GM12873 (cell line): Measurements from ENCODE around the gene MTHFSD.

Experiments used
- CTCF ChIP-seq: IDR thresholded peaks from 2 replicates; pipeline ENCODE4 v1.5.1; 2012; ENCODE audit warnings: low read depth, mild to moderate bottlenecking, moderate library complexity, low read length, control low read depth; ENCODE audit not compliant: insufficient read depth; ENCODE audit errors: missing control alignments

Gene MTHFSD

GRCh38 chr16:86532526-86532815 lies 22.6 kb downstream of the MTHFSD start:
- no peak for TF ChIP-seq CTCF

GRCh38 chr16:86531641-86532525 lies 23.2 kb downstream of the MTHFSD start:
- TF ChIP-seq CTCF = no peak

- TF ChIP-seq CTCF = no peak
Observed at GRCh38 chr16:86531191-86531545, 23.9 kb downstream of the MTHFSD start.

GRCh38 chr16:86530251-86531190 lies 24.5 kb downstream of the MTHFSD start:
- TF ChIP-seq CTCF = no peak

- TF ChIP-seq CTCF = no peak
Observed at GRCh38 chr16:86529160-86529559, 25.9 kb downstream of the MTHFSD start.

- no peak for TF ChIP-seq CTCF
Observed at GRCh38 chr16:86528061-86528929, 26.7 kb downstream of the MTHFSD start.

GRCh38 chr16:86527366-86527765 lies 27.7 kb downstream of the MTHFSD start:
- no peak for TF ChIP-seq CTCF
